Colonic mucosa (tissue), 4 donors: ENCODE results near the gene ADPGK. TPM values are rescaled to one million over a fixed set of nuclear protein-coding genes. Genes with fewer than 3 reads are reported as not detected.

Experiments used
- DNase-seq: peaks from one replicate; pipeline ENCODE4 v3.0.0-alpha.2; 2020
- H3K27ac ChIP-seq: fragments of 200-600 bp; one replicate; pipeline ENCODE4 v1.8.0; 2021
- H3K27me3 ChIP-seq: fragments of 200-600 bp; one replicate; pipeline ENCODE4 v1.8.0; 2021
- H3K36me3 ChIP-seq: fragments of 200-600 bp; one replicate; pipeline ENCODE4 v1.8.0; 2021
- H3K4me1 ChIP-seq: fragments of 200-600 bp; one replicate; pipeline ENCODE4 v1.8.0; 2021; ENCODE audit warnings: mild to moderate bottlenecking
- H3K4me3 ChIP-seq: fragments of 200-600 bp; one replicate; pipeline ENCODE4 v1.8.0; 2021
- H3K9ac ChIP-seq, 2 donors: one replicate each; pipeline ENCODE4 v1.7.0; 2013; ENCODE audit warnings: control low read depth in 2 of 2, low read depth in 2 of 2, low read length in 2 of 2
- H3K9me3 ChIP-seq: fragments of 200-600 bp; one replicate; pipeline ENCODE4 v1.8.0; 2021
- intact Hi-C: fragments of 100-400 bp; cut with DNase I; formaldehyde crosslinking; loops from one replicate; pipeline ENCODE4 v1.14.1; 2022
- total RNA-seq, 2 donors: library from RNA; stranded (reverse); fragmentation: NEBNext Ultra II Directional in 1 of 2; extraction: Animal tissue kit (Norgen Biotek cat#: 25700) in 1 of 2; gene quantifications; one replicate each; pipeline ENCODE4 v1.2.1, GENCODE V29; 2021
- TF ChIP-seq, protein P1 (sequence below): fragments of 200-600 bp; IDR thresholded peaks from one replicate; pipeline ENCODE4 v1.8.0; 2022; ENCODE audit warnings: antibody characterized with exemption, mild to moderate bottlenecking
- donor health status: healthy.
- donor health status: DM: no; HTN: no; CAD: no.
- donor health status: DM: no; HTN: no; CAD: no.

ADPGK gene
- total RNA-seq, 2 donors from 2014 or later, result 29.8 to 44.6 TPM

DNA sequence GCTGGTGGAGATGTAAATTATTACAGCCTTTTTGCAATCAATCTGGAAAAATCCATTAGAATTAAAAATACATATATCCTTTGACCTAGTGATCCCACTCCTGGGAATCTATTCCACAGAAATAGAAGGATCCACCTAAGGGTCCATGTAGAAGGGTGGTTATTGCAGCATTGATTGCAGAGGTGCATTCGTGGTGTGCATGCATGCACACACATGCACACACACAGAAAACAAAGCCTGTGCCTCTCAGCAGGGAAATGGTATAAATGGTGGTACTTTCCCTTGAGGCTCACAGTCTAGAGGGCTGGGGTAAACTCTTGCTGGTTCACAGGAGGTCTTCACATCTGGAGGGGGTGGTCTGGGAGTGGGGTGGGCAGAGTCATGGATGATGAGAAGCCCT is 19.4 kb upstream of the ADPGK start:
- no peaks in the 10 kb centered on the region for H3K9me3 ChIP-seq
- intact Hi-C loops, result no loop called here
- no peaks in the 10 kb centered on the region for H3K27me3 ChIP-seq
- TF ChIP-seq, protein P1, sequence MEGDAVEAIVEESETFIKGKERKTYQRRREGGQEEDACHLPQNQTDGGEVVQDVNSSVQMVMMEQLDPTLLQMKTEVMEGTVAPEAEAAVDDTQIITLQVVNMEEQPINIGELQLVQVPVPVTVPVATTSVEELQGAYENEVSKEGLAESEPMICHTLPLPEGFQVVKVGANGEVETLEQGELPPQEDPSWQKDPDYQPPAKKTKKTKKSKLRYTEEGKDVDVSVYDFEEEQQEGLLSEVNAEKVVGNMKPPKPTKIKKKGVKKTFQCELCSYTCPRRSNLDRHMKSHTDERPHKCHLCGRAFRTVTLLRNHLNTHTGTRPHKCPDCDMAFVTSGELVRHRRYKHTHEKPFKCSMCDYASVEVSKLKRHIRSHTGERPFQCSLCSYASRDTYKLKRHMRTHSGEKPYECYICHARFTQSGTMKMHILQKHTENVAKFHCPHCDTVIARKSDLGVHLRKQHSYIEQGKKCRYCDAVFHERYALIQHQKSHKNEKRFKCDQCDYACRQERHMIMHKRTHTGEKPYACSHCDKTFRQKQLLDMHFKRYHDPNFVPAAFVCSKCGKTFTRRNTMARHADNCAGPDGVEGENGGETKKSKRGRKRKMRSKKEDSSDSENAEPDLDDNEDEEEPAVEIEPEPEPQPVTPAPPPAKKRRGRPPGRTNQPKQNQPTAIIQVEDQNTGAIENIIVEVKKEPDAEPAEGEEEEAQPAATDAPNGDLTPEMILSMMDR, result no peak
- H3K36me3 ChIP-seq, result no peaks in the 10 kb centered on the region
- H3K4me1 ChIP-seq, result no peaks in the 10 kb centered on the region
- H3K9ac ChIP-seq, result no peak overlapping the region
- H3K27ac ChIP-seq, result no peak overlapping the region
- DNase-seq, result no peak
- no peak overlapping the region for H3K4me3 ChIP-seq

DNA sequence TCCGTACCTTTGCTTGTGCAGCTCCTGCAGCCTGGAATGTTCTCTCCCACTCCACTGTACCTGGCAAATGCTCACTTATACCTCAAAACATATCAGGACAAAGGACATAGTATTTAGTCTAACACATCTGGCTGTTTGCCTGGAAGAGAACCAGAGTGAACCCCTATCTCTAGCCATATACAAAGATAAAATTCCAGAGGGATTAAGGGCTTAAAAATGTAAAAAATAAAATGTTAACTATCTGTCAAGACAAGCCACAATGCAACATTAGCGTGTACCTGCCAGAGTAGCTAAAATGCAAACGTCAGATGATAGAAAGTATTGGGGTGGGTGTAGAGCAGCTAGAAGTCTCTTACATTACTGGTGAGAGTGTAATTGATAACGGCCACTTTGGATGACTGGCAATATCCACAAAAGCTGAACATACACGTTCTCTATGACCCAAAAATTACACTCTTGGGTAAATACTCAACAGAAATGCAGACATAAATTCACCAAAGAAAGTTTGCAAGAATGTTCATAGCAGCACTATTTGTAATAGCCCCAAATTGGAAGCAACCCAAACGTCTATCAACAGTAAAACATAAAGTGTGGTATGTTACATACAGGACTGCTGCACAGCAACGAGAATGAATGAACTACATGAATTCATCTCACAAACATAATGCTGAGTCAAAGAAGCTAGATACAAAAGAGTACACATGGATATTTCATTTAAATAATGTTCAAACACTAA is 18.2 kb upstream of the ADPGK start:
- Histone ChIP-seq H3K27me3 (no peaks in the 10 kb centered on the region), H3K36me3 (no peaks in the 10 kb centered on the region), H3K9me3 (no peaks in the 10 kb centered on the region), H3K4me3 (no peak overlapping the region), H3K4me1 (no peaks in the 10 kb centered on the region), H3K27ac (no peak overlapping the region), H3K9ac (no peak overlapping the region)
- intact Hi-C loops, result no loop called here
- no peak for DNase-seq
- TF ChIP-seq, protein P1, result no peak

DNA sequence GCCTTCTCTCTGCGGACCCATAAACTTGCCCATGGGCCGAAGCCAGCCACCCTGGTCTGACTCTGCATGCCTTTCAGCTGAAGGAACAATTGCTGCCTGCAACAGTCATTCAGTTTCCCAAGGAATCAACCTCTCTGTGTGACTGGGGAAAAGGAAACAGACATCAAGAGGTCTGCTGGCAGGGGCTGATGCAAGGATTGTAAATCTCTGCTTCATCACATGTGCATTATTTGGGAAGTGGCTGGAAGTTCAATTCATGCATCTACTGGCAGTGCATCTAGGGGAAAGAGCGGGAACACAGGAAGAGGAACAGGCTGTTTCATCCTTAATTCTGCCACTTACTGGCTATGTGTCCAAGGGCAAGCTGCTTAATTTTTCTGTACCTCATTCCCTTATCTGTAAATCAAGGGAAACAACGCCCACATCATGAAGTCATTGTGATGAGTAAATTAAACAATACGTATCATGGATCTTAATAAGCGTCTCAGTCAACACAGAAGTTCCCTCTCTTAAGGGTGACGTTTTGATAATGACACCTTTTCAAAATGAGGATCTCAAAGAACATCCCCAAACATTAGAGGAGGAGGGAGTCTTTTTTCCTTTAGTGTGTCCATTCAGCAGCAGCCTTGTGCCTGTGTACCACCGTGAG is 17.4 kb upstream of the ADPGK start:
- no peak overlapping the region for H3K27ac ChIP-seq
- H3K27me3 ChIP-seq, result no peaks in the 10 kb centered on the region
- H3K4me3 ChIP-seq, result no peak overlapping the region
- intact Hi-C loops, result no loop called here
- TF ChIP-seq, protein P1, result no peak
- H3K9me3 ChIP-seq, result no peaks in the 10 kb centered on the region
- no peak overlapping the region for H3K9ac ChIP-seq
- DNase-seq, result no peak
- H3K36me3 ChIP-seq, result no peaks in the 10 kb centered on the region
- H3K4me1 ChIP-seq, result no peaks in the 10 kb centered on the region

DNA sequence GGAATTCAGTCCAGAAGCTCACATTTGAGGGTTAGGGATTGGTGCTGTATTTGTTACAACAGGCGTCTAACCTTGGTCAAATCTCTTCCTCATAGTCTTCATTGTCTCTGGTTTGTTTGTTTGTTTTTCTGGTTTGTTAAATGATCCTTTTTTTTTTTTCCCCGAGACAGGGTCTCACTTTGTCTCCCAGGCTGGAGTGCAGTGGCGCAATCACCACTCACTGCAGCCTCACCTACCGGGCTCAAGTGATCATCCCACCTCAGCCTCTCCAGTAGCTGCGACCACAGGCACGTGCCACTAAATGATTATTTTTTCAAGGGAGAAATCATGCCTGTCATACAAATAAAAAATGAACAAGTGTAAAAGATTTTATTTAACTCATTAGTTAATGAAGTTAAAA is 14.3 kb upstream of the ADPGK start:
- TF ChIP-seq, protein P1, result no peak
- intact Hi-C loops, result loop anchor here (2.0 to 10.0 kb wide), 2 partner anchors 177 to 283 kb away; no protein-coding TSS in a partner anchor

DNA sequence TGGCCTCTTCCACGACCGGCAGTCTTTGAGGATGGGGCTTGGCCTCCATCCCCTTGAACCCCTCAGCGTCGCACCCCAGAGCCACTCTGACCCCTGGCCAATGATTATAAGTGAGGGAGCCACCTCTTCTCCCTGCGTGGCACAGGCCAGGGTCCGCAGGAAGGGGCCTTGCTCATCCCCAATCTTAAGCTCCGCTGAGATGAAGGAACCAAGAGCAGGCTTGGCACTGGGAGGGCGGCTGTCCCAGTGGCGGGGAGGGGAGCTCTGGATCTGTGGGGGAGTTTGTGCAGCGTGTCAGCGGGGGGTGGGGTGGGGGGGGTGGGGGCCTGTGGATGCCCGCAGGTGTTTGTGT is 13.8 kb upstream of the ADPGK start:
- H3K27me3 ChIP-seq, result no peaks in the 10 kb centered on the region
- H3K9me3 ChIP-seq, result no peaks in the 10 kb centered on the region
- H3K36me3 ChIP-seq, result no peaks in the 10 kb centered on the region
- no peak overlapping the region for H3K27ac ChIP-seq
- H3K4me1 ChIP-seq, result no peaks in the 10 kb centered on the region
- H3K9ac ChIP-seq, result peak overlapping the region; percentile 26 to 52
- intact Hi-C loops, result loop anchor here (2.0 to 10.0 kb wide), 2 partner anchors 177 to 283 kb away; no protein-coding TSS in a partner anchor
- peak overlapping the region; percentile 61 for H3K4me3 ChIP-seq
- no peak for DNase-seq
- TF ChIP-seq, protein P1, result no peak

More for the DNA sequence above, 14.3 kb upstream of the ADPGK start:
- Histone ChIP-seq H3K27me3 (no peaks in the 10 kb centered on the region), H3K36me3 (no peaks in the 10 kb centered on the region), H3K4me3 (no peak overlapping the region), H3K4me1 (no peaks in the 10 kb centered on the region), H3K9me3 (no peaks in the 10 kb centered on the region), H3K9ac (no peak overlapping the region), H3K27ac (no peak overlapping the region)
- no peak for DNase-seq
